HepG2 (cell line): ENCODE results near the gene TVP23A. TPM values are rescaled to one million over a fixed set of nuclear protein-coding genes. Genes with fewer than 3 reads are reported as not detected.

Experiments
- ATF3 ChIP-seq: sonication (generic); formaldehyde crosslinking; IDR thresholded peaks from 2 replicates; pipeline ENCODE4 v1.4.0; 2020; ENCODE audit warnings: missing genetic modification reagents
- DNMT1 ChIP-seq: sonication (generic); formaldehyde crosslinking; IDR thresholded peaks from 2 replicates; pipeline ENCODE4 v1.5.1; 2020; ENCODE audit warnings: mild to moderate bottlenecking, missing genetic modification reagents
- FOXC1 ChIP-seq: sonication (generic); formaldehyde crosslinking; IDR thresholded peaks from 2 replicates; pipeline ENCODE4 v1.8.0; 2022; ENCODE audit warnings: mild to moderate bottlenecking, missing genetic modification reagents, borderline replicate concordance
- GTF3A ChIP-seq: sonication (generic); formaldehyde crosslinking; conservative IDR thresholded peaks from 2 replicates; pipeline ENCODE4 v1.4.0; 2020; ENCODE audit warnings: mild to moderate bottlenecking, missing genetic modification reagents
- JUNB ChIP-seq: sonication (generic); formaldehyde crosslinking; IDR thresholded peaks from 2 replicates; pipeline ENCODE4 v1.8.0; 2022; ENCODE audit warnings: missing genetic modification reagents, mild to moderate bottlenecking, borderline replicate concordance
- MEIS1 ChIP-seq: sonication (generic); formaldehyde crosslinking; IDR thresholded peaks from 2 replicates; pipeline ENCODE4 v1.9.0; 2021; ENCODE audit warnings: mild to moderate bottlenecking, missing genetic modification reagents, moderate library complexity, borderline replicate concordance
- MTA1 ChIP-seq: sonication (generic); formaldehyde crosslinking; IDR thresholded peaks from 2 replicates; pipeline ENCODE4 v1.4.0; 2020; ENCODE audit warnings: missing genetic modification reagents, mild to moderate bottlenecking, borderline replicate concordance
- MYC ChIP-seq: sonication (generic); formaldehyde crosslinking; IDR thresholded peaks from 2 replicates; pipeline ENCODE4 v1.9.0; 2021; ENCODE audit warnings: missing genetic modification reagents, borderline replicate concordance
- PCBP1 ChIP-seq: fragments of 200-400 bp; formaldehyde crosslinking; IDR thresholded peaks from 2 replicates; pipeline ENCODE4 v1.6.1; 2017; ENCODE audit warnings: mild to moderate bottlenecking, low read depth, low read length, borderline replicate concordance
- TCF12 ChIP-seq, 2 experiments: fragments of 450-650 bp in 1 of 2; sonication (generic) in 1 of 2; formaldehyde crosslinking in 1 of 2; IDR thresholded peaks; 2 replicates each; pipeline versions ENCODE4 v1.6.1 to v1.8.0; 2017 to 2022; ENCODE audit warnings: antibody characterized with exemption in 1 of 2, mild to moderate bottlenecking in 1 of 2, missing genetic modification reagents in 1 of 2, moderate library complexity in 1 of 2
- ZBTB40 ChIP-seq, 2 experiments: fragments of 450-650 bp in 1 of 2; sonication (generic) in 1 of 2; formaldehyde crosslinking in 1 of 2; IDR thresholded peaks; 2 replicates each; pipeline versions ENCODE4 v1.6.1 to v1.8.0; 2016 to 2022; ENCODE audit warnings: antibody characterized with exemption in 1 of 2, mild to moderate bottlenecking in 1 of 2, missing genetic modification reagents in 1 of 2
- ZNF331 ChIP-seq: sonication (generic); formaldehyde crosslinking; IDR thresholded peaks from 2 replicates; pipeline ENCODE4 v1.4.0; 2020; ENCODE audit warnings: missing genetic modification reagents
- ZNF546 ChIP-seq: sonication (generic); formaldehyde crosslinking; conservative IDR thresholded peaks from 2 replicates; pipeline ENCODE4 v1.8.1; 2023; ENCODE audit warnings: mild to moderate bottlenecking, missing genetic modification reagents
- ZNF597 ChIP-seq: sonication (generic); formaldehyde crosslinking; IDR thresholded peaks from 2 replicates; pipeline ENCODE4 v1.5.0; 2020; ENCODE audit warnings: missing genetic modification reagents
- ZNF607 ChIP-seq: sonication (generic); formaldehyde crosslinking; IDR thresholded peaks from 2 replicates; pipeline ENCODE4 v1.5.1; 2020; ENCODE audit warnings: missing genetic modification reagents, mild to moderate bottlenecking, borderline replicate concordance
- ZNF768 ChIP-seq: sonication (generic); formaldehyde crosslinking; IDR thresholded peaks from 2 replicates; pipeline ENCODE4 v1.4.0; 2020; ENCODE audit warnings: missing genetic modification reagents
- ZSCAN22 ChIP-seq: sonication (generic); formaldehyde crosslinking; IDR thresholded peaks from 2 replicates; pipeline ENCODE4 v1.4.0; 2020; ENCODE audit warnings: mild to moderate bottlenecking, missing genetic modification reagents
- polyA plus RNA-seq, 8 experiments: library from polyadenylated mRNA; depleted of rRNA in 3 of 8; stranded (reverse) in 7 of 8; unstranded in 1 of 8; fragments of >200 nt; fragmentation: Illumina TruSeq in 4 of 8; extraction: Trizol in 4 of 8; gene quantifications; 2 replicates each; pipeline versions ENCODE4 v1.2.1 to v1.2.3, GENCODE V29; 2011 to 2016; ENCODE audit warnings: low read depth in 4 of 8, missing spikeins in 1 of 8, mixed read lengths in 1 of 8; ENCODE audit not compliant: insufficient read depth in 1 of 8
- total RNA-seq, 5 experiments: library from RNA; depleted of rRNA; stranded (reverse); fragments of >200 nt; fragmentation: Illumina TruSeq; extraction: Trizol; gene quantifications; 2 replicates each; pipeline ENCODE4 v1.2.3, GENCODE V29; 2016; ENCODE audit warnings: low read depth in 1 of 5

TVP23A gene
- total and polyA plus RNA-seq, 2 of the 13 experiments (the other 11 are each of a cell fraction or from before 2014, with no cell fraction given), result not detected

- TF ChIP-seq MEIS1 (CRISPR knock-in tag) (peak; percentile 98), ZNF331 (CRISPR knock-in tag) (peak; percentile 74), GTF3A (CRISPR knock-in tag) (peak; percentile 91; the same call in 1 of the 2 replicates), ZNF607 (peak; percentile 100), ZNF597 (CRISPR knock-in tag) (no peak), MTA1 (CRISPR knock-in tag) (peak; percentile 93; the same call in 1 of the 2 replicates), JUNB (0 out of 2 replicates have a peak, but pooled peaks have one; percentile 39), DNMT1 (CRISPR knock-in tag) (peak; percentile 88; the same call in 1 of the 2 replicates), PCBP1 (peak; percentile 98), MYC (CRISPR knock-in tag) (peak; percentile 95), FOXC1 (CRISPR knock-in tag) (peak; percentile 100), TCF12 (IDR thresholded peaks at IDR 0.05) (no peak), TCF12 (CRISPR knock-in tag; IDR thresholded peaks at IDR 0.05) (peak; percentile 60; the same call in 1 of the 2 replicates), ATF3 (CRISPR knock-in tag) (peak; percentile 81), ZSCAN22 (0 out of 2 replicates have a peak, but pooled peaks have one; percentile 66), ZNF768 (CRISPR knock-in tag) (peak; percentile 88), ZNF546 (CRISPR knock-in tag) (peak; percentile 99), ZBTB40 (IDR thresholded peaks at IDR 0.05) (no peak; the same call in none of the 2 replicates), ZBTB40 (CRISPR knock-in tag; IDR thresholded peaks at IDR 0.05) (peak; percentile 96)
These were observed 74.8 kb downstream of the TVP23A start, which contains the start of gene NUBP1 (continued) for GRCh38 chr16:10743610-10744369.
